ENCODE data around the gene ANKRD40. TPM values are rescaled to one million over a fixed set of nuclear protein-coding genes. Genes with fewer than 3 reads are reported as not detected.
A peak's percentile ranks its signal among the peaks of the same experiment; 100 is the strongest.

ANKRD40 gene
- total RNA-seq, 1 experiment from 2014 or later = 72.0 TPM

- no peak for TF ChIP-seq ZBTB33 (IDR thresholded peaks at IDR 0.05; ENCODE audit: extremely low read depth, insufficient replicate concordance, low read length)
- TF ChIP-seq ELF1 (IDR thresholded peaks at IDR 0.05; ENCODE audit: borderline replicate concordance, low read depth) = no peak
- TF ChIP-seq SRF (IDR thresholded peaks at IDR 0.05; ENCODE audit: low read depth) = no peak
- TF ChIP-seq JUND (IDR thresholded peaks at IDR 0.05) = no peak
Observed at GRCh38 chr17:50687200-50688066, 20.3 kb downstream of the ANKRD40 start (continued).

- intact Hi-C loops (cut with micrococcal nuclease) = loop anchor here (2.0 kb wide), 1 partner anchor 48 kb away; no protein-coding TSS in a partner anchor
- RAD21 ChIA-PET (ENCODE audit: low non-redundant PET in 1 of 2, low total read pairs in 2 of 2, uncharacterized antibody in 2 of 2, unreplicated experiment in 2 of 2) = interaction anchor here (0.5 to 1.0 kb wide), 4 partner anchors 19 to 136 kb away, joined by 3 to 4 read pairs (median 3); no protein-coding TSS in a partner anchor
- Histone ChIP-seq H3K4me1 (ENCODE audit: control insufficient read depth in 1 of 2, insufficient read depth in 2 of 2, low read length in 2 of 2) (peaks cover 83 to 98% of the 10 kb centered on the region in 2 experiments), H3K79me2 (ENCODE audit: insufficient read depth, low read length) (no peaks in the 10 kb centered on the region), H3K4me2 (ENCODE audit: low read length) (peak overlapping the region; percentile 79), H3K27ac (ENCODE audit: low read depth, low read length) (peak overlapping the region; percentile 97), H4K20me1 (ENCODE audit: insufficient read depth) (no peaks in the 10 kb centered on the region), H3K27me3 (ENCODE audit: insufficient read depth, low read length) (no peaks in the 10 kb centered on the region), H3K9me2 (ENCODE audit: insufficient read depth) (no peaks in the 10 kb centered on the region), H3K4me3 (replicated peaks in 1 of 2; ENCODE audit: low read depth in 1 of 2, low read length in 2 of 2) (peak overlapping the region; percentile 13 to 46), H2AFZ (ENCODE audit: low read depth, low read length, poor library complexity, severe bottlenecking) (no peak overlapping the region), H3K36me3 (ENCODE audit: control insufficient read depth in 1 of 2, insufficient read depth in 2 of 2, low read length in 2 of 2) (peaks cover 0 to 7% of the 10 kb centered on the region in 2 experiments; a peak in 2 of 4 replicates), H3K9ac (ENCODE audit: low read length) (peak overlapping the region; percentile 71), H3K9me3 (ENCODE audit: control insufficient read depth in 1 of 2, insufficient read depth in 1 of 2, low read depth in 1 of 2, low read length in 2 of 2) (no peaks in the 10 kb centered on the region)
- DNase-seq (ENCODE audit: low read depth, low spot score) = peak; percentile 92
- POLR2A ChIA-PET = interaction anchor here (0.7 to 4.9 kb wide), 7 partner anchors 22 to 207 kb away, joined by 3 to 36 read pairs (median 4); partner anchors contain the start of gene LUC7L3
- BruUV-seq (replicated peaks) = TSS peak; percentile 55
- CTCF ChIA-PET = interaction anchor here (0.9 to 1.8 kb wide), 9 partner anchors 18 to 487 kb away, joined by 3 to 9 read pairs (median 4); partner anchors contain the start of gene EPN3
- ATAC-seq = peak; percentile 74
- TF ChIP-seq ZBTB33 (IDR thresholded peaks at IDR 0.05; ENCODE audit: extremely low read depth, insufficient replicate concordance, low read length) = no peak
- no peak for TF ChIP-seq ZNF274 (IDR thresholded peaks at IDR 0.05; ENCODE audit: low read depth, low read length)
- peak; percentile 92 for TF ChIP-seq JUND (IDR thresholded peaks at IDR 0.05)
- TF ChIP-seq SP1 (IDR thresholded peaks at IDR 0.05; ENCODE audit: low read depth) = peak; percentile 94
- TF ChIP-seq YY1 (IDR thresholded peaks at IDR 0.05; ENCODE audit: extremely low read depth, insufficient replicate concordance, low read depth, low read length) = peak; percentile 84
- TF ChIP-seq ELF1 (IDR thresholded peaks at IDR 0.05; ENCODE audit: borderline replicate concordance, low read depth) = no peak
- TF ChIP-seq RAD21 (IDR thresholded peaks at IDR 0.05; ENCODE audit: low read depth) = no peak; the same call in 1 of the 2 replicates
- TF ChIP-seq FOSL1 (IDR thresholded peaks at IDR 0.05; ENCODE audit: low read depth) = peak; percentile 87; the same call in 1 of the 2 replicates
- no peak for TF ChIP-seq SRF (IDR thresholded peaks at IDR 0.05; ENCODE audit: low read depth)
- TF ChIP-seq SIN3A (IDR thresholded peaks at IDR 0.05; ENCODE audit: low read depth) = no peak; the same call in 1 of the 2 replicates
- peak; percentile 33 for TF ChIP-seq POLR2A (IDR thresholded peaks at IDR 0.05; ENCODE audit: borderline replicate concordance, extremely low read depth, insufficient read depth, insufficient read length)
- TF ChIP-seq ZFX (IDR thresholded peaks at IDR 0.05) = no peak
- peak; percentile 93 for TF ChIP-seq MAX (IDR thresholded peaks at IDR 0.05)
- TF ChIP-seq CBX3 (IDR thresholded peaks at IDR 0.05; ENCODE audit: low read depth) = peak; percentile 83
- TF ChIP-seq CEBPB (IDR thresholded peaks at IDR 0.05; ENCODE audit: low read depth) = no peak
- TF ChIP-seq EGR1 (IDR thresholded peaks at IDR 0.05; ENCODE audit: low read depth) = 0 out of 2 replicates have a peak, but pooled peaks have one; percentile 91
- TF ChIP-seq EZH2 (IDR thresholded peaks at IDR 0.05) = no peak
- TF ChIP-seq POLR2AphosphoS5 (IDR thresholded peaks at IDR 0.05; ENCODE audit: low read depth, low read length) = peak; percentile 48
- no peak for TF ChIP-seq ATF3 (IDR thresholded peaks at IDR 0.05)
Observed at GRCh38 chr17:50686494-50687199, 21.1 kb downstream of the ANKRD40 start.
